Activated T-helper 1 cell treated with Interleukin-2 at 50 U/mL for 16 hours (primary cell): ENCODE measurements around the gene AP3D1.
A peak's percentile ranks its signal among the peaks of the same experiment; 100 is the strongest.

ENCODE experiments used
- DNase-seq: peaks from one replicate; pipeline ENCODE4 v3.0.0-alpha.2; 2020; ENCODE audit warnings: low read depth

AP3D1 gene

DNA sequence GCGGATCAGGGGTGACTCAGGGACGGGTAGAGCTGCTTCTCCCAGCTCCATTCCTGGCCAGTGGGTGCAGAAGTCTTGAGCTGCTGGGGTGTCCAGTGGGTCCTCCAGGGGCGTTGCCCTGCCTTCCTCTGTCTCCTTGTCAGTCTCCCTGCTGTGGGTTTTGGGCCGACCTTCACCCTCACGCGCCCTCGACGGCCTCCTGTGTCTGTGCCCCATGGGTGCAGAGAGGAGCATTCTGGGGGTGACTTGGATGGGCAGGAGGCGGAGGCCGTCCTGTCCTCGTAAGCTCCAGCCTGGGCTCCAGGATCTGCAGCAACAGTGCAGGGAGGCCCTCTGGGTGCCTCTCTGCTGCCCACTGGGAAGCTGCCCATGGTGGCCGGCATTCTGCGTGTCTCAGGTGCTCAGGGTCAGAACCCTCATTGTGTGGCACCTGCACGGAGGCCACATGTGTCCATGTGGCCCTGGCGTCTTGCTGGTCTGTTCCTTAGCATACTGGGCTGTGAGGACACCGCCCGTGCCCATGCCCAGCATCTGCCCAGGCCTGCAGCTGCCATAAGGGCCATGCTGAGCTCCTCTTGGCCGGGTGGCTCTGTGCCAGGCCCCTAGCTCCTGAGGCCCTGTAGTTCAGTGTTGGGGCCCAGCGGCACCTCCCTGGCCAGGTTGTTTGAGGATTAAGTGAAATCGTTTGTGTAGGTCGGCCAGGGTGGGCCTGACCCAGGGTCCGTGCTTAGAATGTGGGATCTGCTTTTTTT, 29.7 kb upstream of the AP3D1 start:
- DNase-seq = no peak

- no peak for DNase-seq
Measured at GRCh38 chr19:2180114-2180513, 28.7 kb upstream of the AP3D1 start.

DNA sequence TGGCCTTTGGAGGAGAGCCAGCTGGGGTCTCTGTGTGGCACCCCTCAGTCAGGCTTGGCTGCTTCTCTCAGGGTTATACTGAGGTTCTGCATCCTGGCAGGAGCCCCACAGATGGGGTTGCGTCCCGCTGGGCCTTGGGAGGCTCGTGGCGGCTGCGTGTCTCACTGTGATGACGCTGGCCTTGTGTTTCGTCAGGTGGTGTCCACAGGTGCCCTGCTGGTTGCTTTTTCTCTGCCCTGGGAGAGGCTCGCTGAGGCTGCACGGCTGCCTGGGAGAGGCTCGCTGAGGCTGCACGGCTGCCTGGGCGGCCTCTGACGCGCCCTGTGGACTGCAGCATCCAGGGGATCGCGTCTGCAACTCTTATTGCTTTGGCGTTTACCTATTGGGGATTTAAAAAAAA, 27.7 kb upstream of the AP3D1 start:
- DNase-seq = no peak

GRCh38 chr19:2176337-2176994, 25.1 kb upstream of the AP3D1 start:
- DNase-seq = no peak

DNA sequence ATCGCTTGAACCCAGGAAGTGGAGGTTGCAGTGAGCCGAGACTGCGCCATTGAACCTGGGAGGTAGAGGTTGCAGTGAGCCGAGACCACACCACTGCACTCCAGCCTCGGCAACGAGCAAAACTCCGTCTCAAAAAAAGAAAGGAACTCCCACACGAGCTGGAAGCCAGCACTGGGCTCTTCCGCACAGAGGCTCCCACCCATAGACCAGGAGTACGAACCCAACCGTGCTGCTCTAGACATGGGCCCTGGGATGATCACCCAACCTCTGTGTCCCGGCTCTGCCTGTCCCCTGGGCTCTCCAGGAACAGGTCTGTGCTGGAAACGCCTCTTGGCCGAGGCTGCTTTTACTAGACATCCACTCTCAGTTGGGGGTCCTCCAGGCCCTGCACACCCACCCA, 24.4 kb upstream of the AP3D1 start:
- DNase-seq = no peak

- no peak for DNase-seq
Measured at GRCh38 chr19:2173767-2174577, 22.6 kb upstream of the AP3D1 start.

GRCh38 chr19:2173388-2173766, 22.0 kb upstream of the AP3D1 start:
- DNase-seq = no peak

- peak; percentile 45 for DNase-seq
Measured at GRCh38 chr19:2171349-2172145, 20.2 kb upstream of the AP3D1 start.

DNA sequence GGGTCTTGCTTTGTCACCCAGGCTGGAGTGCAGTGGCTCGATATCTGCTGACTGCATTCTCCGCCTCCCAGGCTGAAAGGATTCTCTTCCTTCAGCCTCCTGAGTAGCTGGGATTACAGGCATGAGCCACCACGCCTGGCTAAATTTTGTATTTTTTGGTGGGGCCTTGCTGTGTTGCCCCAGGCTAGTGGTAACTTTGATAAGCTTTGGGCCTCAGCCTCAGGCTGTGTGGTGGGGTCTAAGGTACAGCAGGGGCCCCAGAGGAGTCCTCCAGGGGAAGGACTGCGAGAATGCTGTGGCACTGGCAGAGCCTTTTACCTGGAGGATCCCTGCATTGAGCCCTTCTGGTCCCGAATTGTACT, 19.6 kb upstream of the AP3D1 start:
- no peak for DNase-seq

DNA sequence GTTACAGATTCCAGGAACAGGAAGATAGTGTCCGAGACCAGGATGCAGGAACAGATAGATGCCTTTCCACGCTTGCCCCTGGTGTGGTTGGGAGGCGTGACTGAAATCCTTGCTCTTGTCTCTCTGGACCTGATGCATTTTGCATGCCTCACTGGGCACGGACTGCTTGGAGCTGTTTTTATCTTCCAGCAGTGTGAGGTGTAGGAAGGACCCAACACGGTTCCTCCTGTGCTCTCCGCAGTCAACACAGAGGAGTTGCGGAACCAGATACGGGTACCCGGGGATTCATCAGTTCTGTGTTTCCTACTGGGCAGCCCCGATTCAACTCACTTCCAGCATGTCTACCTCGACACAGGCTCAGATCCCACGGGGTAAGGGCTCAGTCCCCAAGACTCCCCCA, 18.9 kb upstream of the AP3D1 start:
- DNase-seq = no peak

- DNase-seq = no peak
Measured at GRCh38 chr19:2168619-2169424, 17.5 kb upstream of the AP3D1 start.

DNA sequence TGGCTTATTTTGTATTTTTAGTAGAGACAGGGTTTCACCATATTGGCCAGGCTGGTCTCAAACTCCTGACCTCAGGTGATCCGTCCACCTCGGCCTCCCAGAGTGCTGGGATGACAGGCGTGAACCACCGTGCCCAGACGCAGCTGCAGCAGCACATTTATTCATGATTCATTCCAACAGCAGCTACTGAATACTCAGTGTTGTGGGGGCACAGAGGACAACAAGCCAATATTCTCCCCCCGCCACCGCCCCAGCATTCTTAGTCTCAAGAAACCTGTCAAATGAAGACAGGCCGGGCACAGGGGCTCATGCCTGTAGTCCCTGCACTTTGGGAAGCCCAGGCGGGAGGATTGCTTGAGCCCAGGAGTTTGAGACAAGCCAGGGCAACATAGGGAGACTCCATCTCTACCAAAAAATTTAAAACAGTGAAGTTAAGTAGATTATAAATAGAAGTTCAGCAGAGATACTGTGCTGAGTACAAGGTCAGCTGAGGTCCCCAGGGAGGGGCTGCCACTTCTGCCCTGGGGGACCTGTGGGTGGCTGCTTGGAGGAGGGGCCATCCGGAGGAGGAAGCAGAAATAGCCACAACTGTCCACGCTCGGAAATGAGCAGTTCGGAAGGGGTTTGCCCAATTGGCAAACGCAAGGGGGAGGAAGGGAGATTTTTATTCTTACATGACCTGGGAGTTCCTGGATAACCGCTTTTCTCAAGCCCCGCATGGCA, 16.7 kb upstream of the AP3D1 start:
- DNase-seq = no peak

- no peak for DNase-seq
Measured at GRCh38 chr19:2166741-2167738, 15.7 kb upstream of the AP3D1 start.

DNA sequence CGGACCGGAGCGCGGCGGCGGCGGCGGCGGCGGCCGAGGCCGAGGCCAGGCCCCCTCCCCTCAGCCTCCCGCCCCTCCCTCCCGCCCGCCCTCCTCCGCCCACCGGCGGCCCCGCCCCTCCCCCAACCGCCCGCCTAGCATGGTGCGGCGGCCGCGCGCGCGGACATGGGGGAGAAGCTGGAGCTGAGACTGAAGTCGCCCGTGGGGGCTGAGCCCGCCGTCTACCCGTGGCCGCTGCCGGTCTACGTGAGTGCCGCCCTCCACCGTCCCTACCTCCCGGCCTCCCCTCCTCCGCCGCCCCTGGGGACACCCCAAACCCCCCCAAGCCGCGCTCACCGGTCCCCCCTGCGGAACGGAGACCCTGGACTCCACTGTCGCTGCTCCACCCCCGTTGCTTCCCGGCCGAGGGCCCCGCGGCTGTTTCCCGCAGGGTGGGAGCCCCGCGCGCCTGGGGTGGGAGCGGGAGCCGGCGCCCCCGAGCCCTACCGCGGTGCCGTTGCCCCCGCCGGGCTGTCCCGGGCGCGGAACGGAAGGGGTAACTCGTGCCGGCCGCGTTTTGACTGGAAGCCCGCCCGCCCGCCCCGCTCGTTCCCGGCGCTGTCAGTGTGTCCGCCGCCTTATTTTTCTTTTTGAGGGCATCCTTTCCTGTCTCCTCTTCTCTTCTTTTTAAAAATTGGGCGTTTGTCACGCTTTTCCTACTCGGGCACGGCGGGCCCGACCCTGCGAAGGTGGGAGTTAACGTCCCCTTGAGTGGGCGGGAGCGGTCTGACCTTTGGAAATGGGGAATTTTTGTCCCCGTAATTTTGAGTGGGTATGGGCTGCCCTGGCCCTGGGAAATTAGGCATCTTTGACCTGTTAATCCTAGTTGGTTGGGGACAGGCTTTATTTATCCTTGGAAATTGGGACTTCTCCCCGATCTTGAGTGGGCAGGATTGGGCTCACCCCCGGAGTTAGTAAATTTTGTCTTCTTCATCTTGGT, 12.9 kb upstream of the AP3D1 start:
- DNase-seq = no peak

GRCh38 chr19:2160379-2160778, 9.0 kb upstream of the AP3D1 start:
- DNase-seq = no peak

DNA sequence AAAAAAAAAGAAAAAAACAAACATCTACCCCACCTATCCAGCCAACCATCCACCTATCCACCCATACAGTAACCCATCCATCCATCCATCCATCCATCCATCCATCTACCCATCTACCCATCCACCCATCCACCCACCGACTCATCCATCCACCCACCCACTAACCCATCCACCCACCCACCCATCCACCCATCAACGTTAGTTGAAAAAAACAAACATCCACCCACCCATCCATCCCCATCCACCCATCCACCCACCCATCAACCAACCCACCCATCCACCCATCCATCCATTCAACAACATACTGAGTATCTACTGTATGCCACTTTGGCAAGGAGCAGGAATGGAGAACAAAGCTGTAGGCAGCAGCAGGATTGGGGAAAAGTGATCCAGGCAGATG, 6.1 kb upstream of the AP3D1 start:
- DNase-seq = no peak

- DNase-seq = no peak
Measured at GRCh38 chr19:2154587-2155075, 3.3 kb upstream of the AP3D1 start.

DNA sequence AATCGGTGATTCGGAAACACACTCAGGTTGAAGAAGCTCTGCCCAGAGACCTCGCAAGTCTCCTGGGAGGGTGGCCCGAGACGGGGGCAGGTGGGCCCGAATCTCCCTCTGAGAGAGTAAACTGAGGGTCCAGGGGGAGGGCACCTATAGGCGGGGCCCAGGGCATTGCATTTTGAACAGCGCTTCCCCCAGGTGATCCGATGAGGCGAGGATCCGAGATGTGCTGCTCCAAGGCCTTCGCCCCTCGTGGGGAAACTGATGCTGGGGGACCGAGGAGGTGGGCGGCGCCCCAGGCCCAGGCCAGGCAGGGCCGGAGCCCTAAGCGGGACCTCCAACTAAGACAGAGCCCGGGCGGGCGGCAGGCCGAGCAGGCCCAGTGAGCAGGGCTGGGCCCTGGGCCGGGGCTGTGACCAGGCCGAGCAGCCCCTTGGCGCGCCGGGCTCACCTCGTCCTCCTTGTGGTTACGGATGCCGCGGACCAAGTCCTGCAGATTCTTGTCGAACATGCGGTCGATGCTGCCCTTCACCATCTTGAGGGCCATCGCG, 500 bp downstream of the AP3D1 start:
- no peak for DNase-seq
